Inferior parietal cortex (tissue), 1 donor: Measurements from ENCODE around the gene PCAT6.

Experiments used
- DNase-seq: peaks from one replicate; pipeline ENCODE4 v3.0.0-alpha.2; 2016; ENCODE audit errors: extremely low spot score

PCAT6 gene

GRCh38 chr1:202848191-202848542, 37.4 kb downstream of the PCAT6 start:
- DNase-seq: peak; percentile 34

- DNase-seq: no peak
Observed at GRCh38 chr1:202850593-202851362, 40.0 kb downstream of the PCAT6 start.

- DNase-seq: no peak
Observed at GRCh38 chr1:202852163-202852904, 41.6 kb downstream of the PCAT6 start.

GRCh38 chr1:202854787-202855186, 44.0 kb downstream of the PCAT6 start:
- no peak for DNase-seq

- no peak for DNase-seq
Observed at GRCh38 chr1:202856014-202856413, 45.3 kb downstream of the PCAT6 start.

GRCh38 chr1:202857136-202857610, 46.4 kb downstream of the PCAT6 start:
- no peak for DNase-seq

- no peak for DNase-seq
Observed at GRCh38 chr1:202858331-202858730, 47.6 kb downstream of the PCAT6 start.

- DNase-seq: no peak
Observed at GRCh38 chr1:202858789-202859414, 48.1 kb downstream of the PCAT6 start.

GRCh38 chr1:202860744-202861419, 50.1 kb downstream of the PCAT6 start:
- DNase-seq: peak; percentile 25
